Ramos (cell line): ENCODE measurements around the gene NFATC3.

ENCODE experiments used
- in situ Hi-C: fragments of 300-500 bp; cut with MboI; formaldehyde crosslinking; loops from one replicate; pipeline ENCODE4 v1.14.3; 2022; ENCODE audit warnings: low sequenced_read_pairs; ENCODE audit not compliant: unreplicated experiment

The NFATC3 gene

GRCh38 chr16:68071518-68071901 lies 13.7 kb upstream of the NFATC3 start:
- in situ Hi-C loops = no loop called here

GRCh38 chr16:68072038-68072695 lies 13.0 kb upstream of the NFATC3 start:
- in situ Hi-C loops = no loop called here

- in situ Hi-C loops = no loop called here
Observed at GRCh38 chr16:68073902-68074760, 11.0 kb upstream of the NFATC3 start.

GRCh38 chr16:68074850-68075555 lies 10.2 kb upstream of the NFATC3 start:
- in situ Hi-C loops = no loop called here

GRCh38 chr16:68075980-68076379 lies 9.2 kb upstream of the NFATC3 start:
- in situ Hi-C loops = no loop called here

- in situ Hi-C loops = no loop called here
Observed at GRCh38 chr16:68076560-68076959, 8.6 kb upstream of the NFATC3 start.

GRCh38 chr16:68077866-68078700 lies 7.1 kb upstream of the NFATC3 start:
- in situ Hi-C loops = no loop called here

- in situ Hi-C loops = no loop called here
Observed at GRCh38 chr16:68078701-68079375, 6.3 kb upstream of the NFATC3 start.

- in situ Hi-C loops = no loop called here
Observed at GRCh38 chr16:68079376-68079625, 5.9 kb upstream of the NFATC3 start.

GRCh38 chr16:68079626-68080344 lies 5.4 kb upstream of the NFATC3 start:
- in situ Hi-C loops = no loop called here

GRCh38 chr16:68081861-68082628 lies 3.1 kb upstream of the NFATC3 start:
- in situ Hi-C loops = no loop called here

- in situ Hi-C loops = no loop called here
Observed at GRCh38 chr16:68082629-68083238, 2.4 kb upstream of the NFATC3 start.

GRCh38 chr16:68083239-68083781 lies 1.9 kb upstream of the NFATC3 start:
- in situ Hi-C loops = no loop called here

- in situ Hi-C loops = no loop called here
Observed at GRCh38 chr16:68083861-68084503, 1.2 kb upstream of the NFATC3 start.

GRCh38 chr16:68084504-68085258 lies 489 bp upstream of the NFATC3 start:
- in situ Hi-C loops = no loop called here

- in situ Hi-C loops = no loop called here
Observed at GRCh38 chr16:68086336-68086841, 1.2 kb downstream of the NFATC3 start.

- in situ Hi-C loops = no loop called here
Observed at GRCh38 chr16:68086860-68087268, 1.7 kb downstream of the NFATC3 start.
